ENCODE data around the gene WAPL. TPM values are rescaled to one million over a fixed set of nuclear protein-coding genes. Genes with fewer than 3 reads are reported as not detected.

Gene WAPL
- total and polyA plus RNA-seq, 2 of the 13 experiments (the other 11 are each of a cell fraction or from before 2014, with no cell fraction given): 13.2 to 43.5 TPM

DNA sequence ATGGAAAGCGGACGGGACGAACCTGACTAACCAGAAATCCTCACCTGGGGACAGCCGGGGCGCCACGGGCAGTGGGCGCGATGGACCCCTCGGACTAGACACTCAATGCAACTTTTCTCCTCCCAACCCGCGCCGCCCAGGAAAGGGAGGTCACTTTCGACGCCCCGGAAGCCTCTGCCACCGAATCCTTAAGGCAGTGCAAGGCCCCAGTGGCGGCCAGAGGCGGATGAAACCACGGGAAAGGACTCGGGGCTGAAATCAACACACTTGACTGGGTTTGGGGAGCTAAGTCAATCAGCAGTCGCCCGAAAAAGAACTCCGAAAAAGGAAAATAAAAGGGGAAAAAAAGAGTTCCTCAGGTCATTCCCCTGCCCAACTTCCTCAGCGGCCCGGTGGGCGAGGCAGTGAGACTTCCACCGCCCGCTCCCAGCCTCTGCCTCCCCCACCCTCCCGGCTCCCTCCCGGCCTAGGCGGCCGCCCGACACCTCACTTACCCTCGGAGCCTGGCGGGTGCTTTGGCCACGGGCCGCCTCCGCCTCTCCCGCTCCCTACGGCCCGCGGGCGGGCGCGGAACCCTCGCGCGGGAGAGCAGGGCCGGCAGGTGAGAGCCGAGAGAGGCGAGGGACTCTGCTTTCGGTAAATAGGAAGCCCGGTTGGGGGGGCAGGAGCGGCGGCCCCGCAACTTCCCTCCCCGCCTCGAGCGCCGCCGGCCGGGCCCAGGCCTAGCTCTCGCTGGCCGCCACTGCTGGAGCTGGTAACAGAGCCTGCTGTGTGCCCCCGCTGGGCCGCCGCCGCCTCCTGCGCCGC lies 518 bp downstream of the WAPL start (continued):
- TF ChIP-seq, protein P1, sequence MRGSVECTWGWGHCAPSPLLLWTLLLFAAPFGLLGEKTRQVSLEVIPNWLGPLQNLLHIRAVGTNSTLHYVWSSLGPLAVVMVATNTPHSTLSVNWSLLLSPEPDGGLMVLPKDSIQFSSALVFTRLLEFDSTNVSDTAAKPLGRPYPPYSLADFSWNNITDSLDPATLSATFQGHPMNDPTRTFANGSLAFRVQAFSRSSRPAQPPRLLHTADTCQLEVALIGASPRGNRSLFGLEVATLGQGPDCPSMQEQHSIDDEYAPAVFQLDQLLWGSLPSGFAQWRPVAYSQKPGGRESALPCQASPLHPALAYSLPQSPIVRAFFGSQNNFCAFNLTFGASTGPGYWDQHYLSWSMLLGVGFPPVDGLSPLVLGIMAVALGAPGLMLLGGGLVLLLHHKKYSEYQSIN (CRISPR knock-in tag; IDR thresholded peaks at IDR 0.05; ENCODE audit: borderline replicate concordance): no peak
- TF ChIP-seq, protein P2, sequence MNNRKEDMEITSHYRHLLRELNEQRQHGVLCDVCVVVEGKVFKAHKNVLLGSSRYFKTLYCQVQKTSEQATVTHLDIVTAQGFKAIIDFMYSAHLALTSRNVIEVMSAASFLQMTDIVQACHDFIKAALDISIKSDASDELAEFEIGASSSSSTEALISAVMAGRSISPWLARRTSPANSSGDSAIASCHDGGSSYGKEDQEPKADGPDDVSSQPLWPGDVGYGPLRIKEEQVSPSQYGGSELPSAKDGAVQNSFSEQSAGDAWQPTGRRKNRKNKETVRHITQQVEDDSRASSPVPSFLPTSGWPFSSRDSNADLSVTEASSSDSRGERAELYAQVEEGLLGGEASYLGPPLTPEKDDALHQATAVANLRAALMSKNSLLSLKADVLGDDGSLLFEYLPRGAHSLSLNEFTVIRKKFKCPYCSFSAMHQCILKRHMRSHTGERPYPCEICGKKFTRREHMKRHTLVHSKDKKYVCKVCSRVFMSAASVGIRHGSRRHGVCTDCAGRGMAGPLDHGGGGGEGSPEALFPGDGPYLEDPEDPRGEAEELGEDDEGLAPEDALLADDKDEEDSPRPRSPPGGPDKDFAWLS (CRISPR knock-in tag; IDR thresholded peaks at IDR 0.05; ENCODE audit: borderline replicate concordance): no peak
- TF ChIP-seq SNAI1 (CRISPR knock-in tag; IDR thresholded peaks at IDR 0.05; ENCODE audit: borderline replicate concordance) (peak; percentile 48; the same call in 1 of the 2 replicates), ZFP1 (CRISPR knock-in tag; IDR thresholded peaks at IDR 0.05) (no peak), JARID2 (CRISPR knock-in tag; IDR thresholded peaks at IDR 0.05; ENCODE audit: insufficient replicate concordance) (no peak), TBP (CRISPR knock-in tag; IDR thresholded peaks at IDR 0.05) (no peak), KLF15 (CRISPR knock-in tag; IDR thresholded peaks at IDR 0.05; ENCODE audit: borderline replicate concordance) (no peak), ZKSCAN5 (CRISPR knock-in tag; IDR thresholded peaks at IDR 0.05) (no peak), ELF4 (CRISPR knock-in tag; IDR thresholded peaks at IDR 0.05; ENCODE audit: borderline replicate concordance) (0 out of 2 replicates have a peak, but pooled peaks have one; percentile 14), ZSCAN21 (CRISPR knock-in tag; IDR thresholded peaks at IDR 0.05; ENCODE audit: borderline replicate concordance) (no peak), TGIF2 (CRISPR knock-in tag; IDR thresholded peaks at IDR 0.05) (no peak), NR3C1 (CRISPR knock-in tag; IDR thresholded peaks at IDR 0.05) (no peak), ZNF567 (CRISPR knock-in tag; IDR thresholded peaks at IDR 0.05; ENCODE audit: borderline replicate concordance) (no peak), ZNF256 (CRISPR knock-in tag; conservative IDR thresholded peaks at IDR 0.05) (no peak)
- TF ChIP-seq, protein P3, sequence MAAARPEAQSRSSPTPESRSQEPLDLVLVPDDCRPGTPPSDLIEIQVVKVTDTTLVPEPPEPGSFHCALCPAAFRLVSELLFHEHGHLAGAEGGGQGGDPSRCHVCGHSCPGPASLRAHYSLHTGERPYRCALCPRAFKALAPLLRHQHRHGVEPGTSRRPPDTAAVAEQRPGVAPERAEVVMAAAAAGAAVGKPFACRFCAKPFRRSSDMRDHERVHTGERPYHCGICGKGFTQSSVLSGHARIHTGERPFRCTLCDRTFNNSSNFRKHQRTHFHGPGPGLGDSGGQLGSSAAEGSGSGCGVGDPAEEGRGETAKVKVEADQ (CRISPR knock-in tag; IDR thresholded peaks at IDR 0.05; ENCODE audit: borderline replicate concordance): no peak; the same call in 1 of the 2 replicates
- TF ChIP-seq, protein P4, sequence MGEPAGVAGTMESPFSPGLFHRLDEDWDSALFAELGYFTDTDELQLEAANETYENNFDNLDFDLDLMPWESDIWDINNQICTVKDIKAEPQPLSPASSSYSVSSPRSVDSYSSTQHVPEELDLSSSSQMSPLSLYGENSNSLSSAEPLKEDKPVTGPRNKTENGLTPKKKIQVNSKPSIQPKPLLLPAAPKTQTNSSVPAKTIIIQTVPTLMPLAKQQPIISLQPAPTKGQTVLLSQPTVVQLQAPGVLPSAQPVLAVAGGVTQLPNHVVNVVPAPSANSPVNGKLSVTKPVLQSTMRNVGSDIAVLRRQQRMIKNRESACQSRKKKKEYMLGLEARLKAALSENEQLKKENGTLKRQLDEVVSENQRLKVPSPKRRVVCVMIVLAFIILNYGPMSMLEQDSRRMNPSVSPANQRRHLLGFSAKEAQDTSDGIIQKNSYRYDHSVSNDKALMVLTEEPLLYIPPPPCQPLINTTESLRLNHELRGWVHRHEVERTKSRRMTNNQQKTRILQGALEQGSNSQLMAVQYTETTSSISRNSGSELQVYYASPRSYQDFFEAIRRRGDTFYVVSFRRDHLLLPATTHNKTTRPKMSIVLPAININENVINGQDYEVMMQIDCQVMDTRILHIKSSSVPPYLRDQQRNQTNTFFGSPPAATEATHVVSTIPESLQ (CRISPR knock-in tag; conservative IDR thresholded peaks at IDR 0.05): no peak
- TF ChIP-seq, protein P5, sequence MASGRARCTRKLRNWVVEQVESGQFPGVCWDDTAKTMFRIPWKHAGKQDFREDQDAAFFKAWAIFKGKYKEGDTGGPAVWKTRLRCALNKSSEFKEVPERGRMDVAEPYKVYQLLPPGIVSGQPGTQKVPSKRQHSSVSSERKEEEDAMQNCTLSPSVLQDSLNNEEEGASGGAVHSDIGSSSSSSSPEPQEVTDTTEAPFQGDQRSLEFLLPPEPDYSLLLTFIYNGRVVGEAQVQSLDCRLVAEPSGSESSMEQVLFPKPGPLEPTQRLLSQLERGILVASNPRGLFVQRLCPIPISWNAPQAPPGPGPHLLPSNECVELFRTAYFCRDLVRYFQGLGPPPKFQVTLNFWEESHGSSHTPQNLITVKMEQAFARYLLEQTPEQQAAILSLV (CRISPR knock-in tag; IDR thresholded peaks at IDR 0.05; ENCODE audit: borderline replicate concordance): no peak
- TF ChIP-seq, protein P6, sequence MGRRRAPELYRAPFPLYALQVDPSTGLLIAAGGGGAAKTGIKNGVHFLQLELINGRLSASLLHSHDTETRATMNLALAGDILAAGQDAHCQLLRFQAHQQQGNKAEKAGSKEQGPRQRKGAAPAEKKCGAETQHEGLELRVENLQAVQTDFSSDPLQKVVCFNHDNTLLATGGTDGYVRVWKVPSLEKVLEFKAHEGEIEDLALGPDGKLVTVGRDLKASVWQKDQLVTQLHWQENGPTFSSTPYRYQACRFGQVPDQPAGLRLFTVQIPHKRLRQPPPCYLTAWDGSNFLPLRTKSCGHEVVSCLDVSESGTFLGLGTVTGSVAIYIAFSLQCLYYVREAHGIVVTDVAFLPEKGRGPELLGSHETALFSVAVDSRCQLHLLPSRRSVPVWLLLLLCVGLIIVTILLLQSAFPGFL (CRISPR knock-in tag; IDR thresholded peaks at IDR 0.05): no peak
- TF ChIP-seq, protein P7, sequence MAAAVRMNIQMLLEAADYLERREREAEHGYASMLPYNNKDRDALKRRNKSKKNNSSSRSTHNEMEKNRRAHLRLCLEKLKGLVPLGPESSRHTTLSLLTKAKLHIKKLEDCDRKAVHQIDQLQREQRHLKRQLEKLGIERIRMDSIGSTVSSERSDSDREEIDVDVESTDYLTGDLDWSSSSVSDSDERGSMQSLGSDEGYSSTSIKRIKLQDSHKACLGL (CRISPR knock-in tag; IDR thresholded peaks at IDR 0.05): 0 out of 2 replicates have a peak, but pooled peaks have one; percentile 26
